PFSK-1 (cell line): Measurements from ENCODE around the gene OR7D2.

Experiments
- FOXP2 ChIP-seq: optimal IDR thresholded peaks from 2 replicates; pipeline ENCODE3; 2011; ENCODE audit warnings: borderline replicate concordance, control low read depth, inconsistent platforms; ENCODE audit not compliant: insufficient read depth; ENCODE audit errors: extremely low read length, extremely low read depth
- POLR2AphosphoS5 ChIP-seq: IDR thresholded peaks from 2 replicates; pipeline ENCODE4 v1.6.1; 2012; ENCODE audit warnings: low read depth, mild to moderate bottlenecking, control low read depth, low read length, moderate library complexity
- REST ChIP-seq, 2 experiments: IDR thresholded peaks; 2 replicates each; pipeline versions ENCODE4 v1.6.1 to v1.8.0; 2011 to 2012; ENCODE audit warnings: low read depth in 2 of 2, low read length in 2 of 2, control low read depth in 1 of 2, inconsistent platforms in 1 of 2, mild to moderate bottlenecking in 1 of 2, moderate library complexity in 1 of 2; ENCODE audit not compliant: insufficient read depth in 1 of 2
- SIN3A ChIP-seq: IDR thresholded peaks from 2 replicates; pipeline ENCODE4 v1.6.1; 2012; ENCODE audit warnings: mild to moderate bottlenecking, low read length, moderate library complexity, borderline replicate concordance; ENCODE audit not compliant: insufficient read depth
- TAF1 ChIP-seq: IDR thresholded peaks from 2 replicates; pipeline ENCODE4 v1.6.1; 2012; ENCODE audit warnings: low read length, control low read depth, borderline replicate concordance; ENCODE audit not compliant: insufficient read depth

The OR7D2 gene

GRCh38 chr19:9144920-9145319 lies 33.9 kb upstream of the OR7D2 start:
- TF ChIP-seq POLR2AphosphoS5 (no peak), REST (IDR thresholded peaks at IDR 0.05; ENCODE audit: insufficient read depth in 1 of 2, low read depth in 2 of 2, low read length in 2 of 2) (no peak), TAF1 (no peak), FOXP2 (no peak), SIN3A (no peak)

GRCh38 chr19:9146882-9147281 lies 31.9 kb upstream of the OR7D2 start:
- TF ChIP-seq FOXP2, result no peak
- no peak for TF ChIP-seq POLR2AphosphoS5
- no peak for TF ChIP-seq TAF1
- TF ChIP-seq SIN3A, result no peak
- TF ChIP-seq REST (IDR thresholded peaks at IDR 0.05; ENCODE audit: insufficient read depth in 1 of 2, low read depth in 2 of 2, low read length in 2 of 2), result no peak

- TF ChIP-seq FOXP2 (no peak), REST (IDR thresholded peaks at IDR 0.05; ENCODE audit: insufficient read depth in 1 of 2, low read depth in 2 of 2, low read length in 2 of 2) (no peak), SIN3A (no peak), TAF1 (no peak), POLR2AphosphoS5 (no peak)
Measured at GRCh38 chr19:9148697-9149096, 30.1 kb upstream of the OR7D2 start.

- no peak for TF ChIP-seq POLR2AphosphoS5
Measured at GRCh38 chr19:9149997-9150396, 28.8 kb upstream of the OR7D2 start.

- TF ChIP-seq SIN3A, result no peak
- no peak for TF ChIP-seq POLR2AphosphoS5
- no peak for TF ChIP-seq FOXP2
Measured at GRCh38 chr19:9150650-9151049, 28.1 kb upstream of the OR7D2 start.

- TF ChIP-seq TAF1, result no peak
- TF ChIP-seq POLR2AphosphoS5, result no peak
- no peak for TF ChIP-seq SIN3A
- TF ChIP-seq REST (IDR thresholded peaks at IDR 0.05; ENCODE audit: insufficient read depth in 1 of 2, low read depth in 2 of 2, low read length in 2 of 2), result no peak
Measured at GRCh38 chr19:9151367-9151766, 27.4 kb upstream of the OR7D2 start.
